ENCODE data around the gene CHKA. TPM values are rescaled to one million over a fixed set of nuclear protein-coding genes. Genes with fewer than 3 reads are reported as not detected.

Gene CHKA
- total RNA-seq, 2 donors from 2014 or later = 50.1 to 83.7 TPM

GRCh38 chr11:68077617-68078582, 43.3 kb downstream of the CHKA start:
- no peak for DNase-seq
- Histone ChIP-seq H3K36me3 (no peaks in the 10 kb centered on the region), H3K4me3 (no peak overlapping the region), H3K27me3 (no peaks in the 10 kb centered on the region), H3K27ac (no peak overlapping the region), H3K4me1 (no peaks in the 10 kb centered on the region), H3K9me3 (no peaks in the 10 kb centered on the region), H3K9ac (ENCODE audit: low read depth in 2 of 2, low read length in 2 of 2) (no peak overlapping the region)
- intact Hi-C loops (cut with DNase I) = no loop called here
- TF ChIP-seq, protein P1, sequence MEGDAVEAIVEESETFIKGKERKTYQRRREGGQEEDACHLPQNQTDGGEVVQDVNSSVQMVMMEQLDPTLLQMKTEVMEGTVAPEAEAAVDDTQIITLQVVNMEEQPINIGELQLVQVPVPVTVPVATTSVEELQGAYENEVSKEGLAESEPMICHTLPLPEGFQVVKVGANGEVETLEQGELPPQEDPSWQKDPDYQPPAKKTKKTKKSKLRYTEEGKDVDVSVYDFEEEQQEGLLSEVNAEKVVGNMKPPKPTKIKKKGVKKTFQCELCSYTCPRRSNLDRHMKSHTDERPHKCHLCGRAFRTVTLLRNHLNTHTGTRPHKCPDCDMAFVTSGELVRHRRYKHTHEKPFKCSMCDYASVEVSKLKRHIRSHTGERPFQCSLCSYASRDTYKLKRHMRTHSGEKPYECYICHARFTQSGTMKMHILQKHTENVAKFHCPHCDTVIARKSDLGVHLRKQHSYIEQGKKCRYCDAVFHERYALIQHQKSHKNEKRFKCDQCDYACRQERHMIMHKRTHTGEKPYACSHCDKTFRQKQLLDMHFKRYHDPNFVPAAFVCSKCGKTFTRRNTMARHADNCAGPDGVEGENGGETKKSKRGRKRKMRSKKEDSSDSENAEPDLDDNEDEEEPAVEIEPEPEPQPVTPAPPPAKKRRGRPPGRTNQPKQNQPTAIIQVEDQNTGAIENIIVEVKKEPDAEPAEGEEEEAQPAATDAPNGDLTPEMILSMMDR (IDR thresholded peaks at IDR 0.05) = no peak

DNA sequence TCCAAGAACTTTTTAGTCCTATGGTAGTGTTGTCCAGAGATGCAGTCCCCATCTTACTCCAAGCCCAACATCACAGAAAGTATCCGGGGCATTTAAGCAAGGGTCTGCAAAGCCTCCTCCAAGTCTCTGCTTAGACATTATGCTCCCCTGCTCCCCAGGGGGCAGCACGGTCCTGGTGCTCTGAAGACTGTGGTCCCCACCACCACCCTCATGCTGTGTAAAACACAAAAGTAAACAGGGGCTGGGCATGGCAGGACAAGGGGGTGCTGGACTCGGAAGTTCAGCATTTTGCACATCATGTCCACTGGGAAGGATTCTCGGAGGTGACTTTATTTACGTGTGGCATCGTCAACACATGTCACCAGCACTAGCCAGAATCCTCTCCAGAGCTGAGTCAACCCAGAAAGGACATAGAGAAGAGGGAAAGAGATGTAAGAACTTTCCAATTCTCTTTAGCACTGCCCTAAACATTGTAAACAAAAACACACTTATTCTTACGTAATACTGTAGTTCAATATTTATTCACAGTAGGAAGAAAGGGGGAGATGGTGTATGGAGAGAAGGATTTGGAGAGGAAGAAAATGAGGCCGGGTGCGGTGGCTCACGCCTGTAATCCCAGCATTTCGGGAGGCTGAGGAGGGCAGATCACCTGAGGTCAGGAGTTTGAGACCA, 44.7 kb downstream of the CHKA start:
- intact Hi-C loops (cut with DNase I) = no loop called here
- no peaks in the 10 kb centered on the region for H3K9me3 ChIP-seq
- H3K9ac ChIP-seq (ENCODE audit: low read depth in 2 of 2, low read length in 2 of 2) = no peak overlapping the region
- H3K36me3 ChIP-seq = no peaks in the 10 kb centered on the region
- no peak overlapping the region for H3K4me3 ChIP-seq
- TF ChIP-seq, protein P1 (IDR thresholded peaks at IDR 0.05) = no peak
- no peak for DNase-seq
- no peaks in the 10 kb centered on the region for H3K27me3 ChIP-seq
- no peak overlapping the region for H3K27ac ChIP-seq
- no peaks in the 10 kb centered on the region for H3K4me1 ChIP-seq

- no peaks in the 10 kb centered on the region for H3K27me3 ChIP-seq
- no peak overlapping the region for H3K9ac ChIP-seq (ENCODE audit: low read depth in 2 of 2, low read length in 2 of 2)
- no peak for DNase-seq
- intact Hi-C loops (cut with DNase I) = no loop called here
- TF ChIP-seq, protein P1 (IDR thresholded peaks at IDR 0.05) = no peak
- H3K36me3 ChIP-seq = no peaks in the 10 kb centered on the region
- no peaks in the 10 kb centered on the region for H3K9me3 ChIP-seq
- H3K4me1 ChIP-seq = no peaks in the 10 kb centered on the region
- H3K27ac ChIP-seq = no peak overlapping the region
- H3K4me3 ChIP-seq = no peak overlapping the region
Measured at GRCh38 chr11:68074584-68075352, 46.4 kb downstream of the CHKA start.

DNA sequence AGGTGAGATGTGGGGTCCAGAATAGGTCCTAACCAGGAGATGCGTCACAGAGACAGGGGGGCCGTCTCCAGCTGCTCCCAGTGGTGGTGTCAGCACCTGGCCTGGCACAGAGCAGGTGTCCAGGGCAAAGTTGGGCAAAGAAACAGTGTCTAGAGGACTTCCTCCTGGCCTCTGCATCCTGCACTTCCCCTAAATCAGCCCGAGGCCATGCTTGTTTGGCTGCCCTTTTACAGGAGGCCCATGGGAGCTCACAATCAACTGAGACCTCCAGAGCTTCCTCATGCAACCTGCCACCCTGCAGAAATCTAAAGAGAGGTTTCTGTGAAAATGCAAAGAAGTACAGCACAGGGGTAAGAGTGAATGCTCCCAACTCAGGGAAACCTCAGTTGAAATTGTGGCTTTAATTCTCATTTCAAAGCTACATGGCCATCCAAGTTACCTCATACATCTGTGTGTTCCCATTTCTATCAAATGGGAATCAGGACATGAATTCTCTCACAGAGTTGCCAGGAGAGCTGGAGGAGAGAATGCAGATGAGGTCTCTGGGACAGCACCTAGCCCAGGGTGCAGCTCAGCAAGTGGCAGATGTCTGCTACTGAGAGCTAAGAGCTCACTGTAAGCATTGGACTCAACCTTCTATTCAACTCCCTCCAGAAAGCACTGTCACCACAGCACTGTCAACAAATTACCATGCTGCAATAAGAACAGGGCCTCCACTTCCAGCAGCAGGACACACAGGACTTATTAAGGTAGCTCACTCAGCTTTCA, 49.7 kb downstream of the CHKA start:
- Histone ChIP-seq H3K27ac (no peak overlapping the region), H3K27me3 (no peaks in the 10 kb centered on the region), H3K4me3 (no peak overlapping the region), H3K4me1 (no peaks in the 10 kb centered on the region), H3K9ac (ENCODE audit: low read depth in 2 of 2, low read length in 2 of 2) (no peak overlapping the region), H3K36me3 (no peaks in the 10 kb centered on the region), H3K9me3 (no peaks in the 10 kb centered on the region)
- TF ChIP-seq, protein P1 (IDR thresholded peaks at IDR 0.05) = no peak
- intact Hi-C loops (cut with DNase I) = no loop called here
- no peak for DNase-seq
